ENCODE measurements around the gene DYNC1I1. TPM values are rescaled to one million over a fixed set of nuclear protein-coding genes. Genes with fewer than 3 reads are reported as not detected.

The DYNC1I1 gene
- total RNA-seq, 1 experiment from 2014 or later = 3.2 TPM

DNA sequence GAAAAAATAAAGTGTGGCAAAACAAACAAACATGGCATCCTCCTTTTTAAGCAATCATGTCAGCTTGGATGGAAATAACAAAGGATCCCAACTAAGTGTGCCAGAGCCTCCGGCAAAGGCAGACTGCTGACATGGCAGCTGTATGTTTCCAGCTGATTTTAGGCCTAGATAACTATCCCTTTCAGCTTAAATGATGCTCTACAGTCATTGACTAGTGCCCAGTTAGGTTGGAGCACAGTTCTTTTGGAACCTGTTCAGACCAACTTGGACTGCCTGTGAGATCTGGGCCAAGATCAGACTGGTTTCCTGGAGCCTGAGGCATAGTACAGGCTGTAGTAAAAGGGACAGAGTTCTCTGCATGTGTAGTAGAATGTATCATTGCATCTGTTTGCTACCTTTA lies 128.7 kb downstream of the DYNC1I1 start:
- Histone ChIP-seq H3K4me2 (ENCODE audit: insufficient read depth, insufficient read length, low read length) (no peak overlapping the region), H2BK20ac (ENCODE audit: low read depth, low read length, poor library complexity, severe bottlenecking) (no peak overlapping the region), H3K27ac (ENCODE audit: insufficient read length, low read depth, low read length) (no peak overlapping the region), H4K8ac (replicated peaks; ENCODE audit: insufficient read length, low read depth, low read length) (no peak overlapping the region), H2AFZ (ENCODE audit: low read length) (no peak overlapping the region), H4K20me1 (ENCODE audit: control insufficient read depth, insufficient read depth, insufficient read length) (no peaks in the 10 kb centered on the region), H4K91ac (ENCODE audit: insufficient read length, low read depth, low read length) (no peak overlapping the region), H3T11ph (ENCODE audit: low read length) (no peak overlapping the region), H3K79me2 (ENCODE audit: insufficient read depth, low read length) (no peaks in the 10 kb centered on the region), H2BK5ac (ENCODE audit: insufficient read length, low read length) (no peak overlapping the region), H3K56ac (ENCODE audit: insufficient read length, low read depth, low read length) (no peak overlapping the region), H3K9ac (ENCODE audit: extremely low read depth, insufficient read length, low read length) (no peak overlapping the region), H3K14ac (ENCODE audit: insufficient read depth, low read length) (no peak overlapping the region), H3K79me1 (ENCODE audit: insufficient read depth, low read depth, low read length, poor library complexity, severe bottlenecking) (no peaks in the 10 kb centered on the region), H2BK15ac (ENCODE audit: low read depth, low read length) (no peak overlapping the region), H3K4me1 (ENCODE audit: insufficient read depth, low read length) (no peaks in the 10 kb centered on the region; the same call in 1 of the 2 replicates), H3K4ac (ENCODE audit: low read depth, low read length) (no peak overlapping the region), H3K23me2 (ENCODE audit: insufficient read length, low read depth, low read length, poor library complexity, severe bottlenecking) (no peaks in the 10 kb centered on the region), H3K27me3 (ENCODE audit: insufficient read depth, low read length) (no peaks in the 10 kb centered on the region), H2BK12ac (ENCODE audit: insufficient read length, low read depth, low read length) (no peak overlapping the region), H3K18ac (ENCODE audit: insufficient read length, low read depth, low read length) (no peak overlapping the region), H4K5ac (ENCODE audit: insufficient read length, low read depth, low read length) (no peak overlapping the region), H3K9me3 (ENCODE audit: control insufficient read depth, low read depth, low read length) (no peaks in the 10 kb centered on the region), H2BK120ac (ENCODE audit: low read depth, low read length, poor library complexity, severe bottlenecking) (no peak overlapping the region), H3K23ac (ENCODE audit: insufficient read length, low read depth, low read length) (no peak overlapping the region), H2AK5ac (ENCODE audit: insufficient read length, low read length) (no peak overlapping the region)
- no CpG with 5 or more reads among the region's 1 CpG for WGBS (ENCODE audit: extremely low coverage, insufficient read length, low lambda C conversion rate)
- Mint-ChIP-seq H3K4me1 (peaks cover 12 to 13% of the 10 kb centered on the region in 2 experiments), H3K36me3 (ENCODE audit: insufficient read depth in 1 of 3, low read depth in 3 of 3) (no peaks in the 10 kb centered on the region), H3K4me3 (no peak overlapping the region), H3K9me3 (no peaks in the 10 kb centered on the region), H3K27ac (no peak overlapping the region), H3K27me3 (ENCODE audit: low read depth) (peaks cover 2% of the 10 kb centered on the region)
- DNase-seq = no peak
- TF ChIP-seq, protein P1, sequence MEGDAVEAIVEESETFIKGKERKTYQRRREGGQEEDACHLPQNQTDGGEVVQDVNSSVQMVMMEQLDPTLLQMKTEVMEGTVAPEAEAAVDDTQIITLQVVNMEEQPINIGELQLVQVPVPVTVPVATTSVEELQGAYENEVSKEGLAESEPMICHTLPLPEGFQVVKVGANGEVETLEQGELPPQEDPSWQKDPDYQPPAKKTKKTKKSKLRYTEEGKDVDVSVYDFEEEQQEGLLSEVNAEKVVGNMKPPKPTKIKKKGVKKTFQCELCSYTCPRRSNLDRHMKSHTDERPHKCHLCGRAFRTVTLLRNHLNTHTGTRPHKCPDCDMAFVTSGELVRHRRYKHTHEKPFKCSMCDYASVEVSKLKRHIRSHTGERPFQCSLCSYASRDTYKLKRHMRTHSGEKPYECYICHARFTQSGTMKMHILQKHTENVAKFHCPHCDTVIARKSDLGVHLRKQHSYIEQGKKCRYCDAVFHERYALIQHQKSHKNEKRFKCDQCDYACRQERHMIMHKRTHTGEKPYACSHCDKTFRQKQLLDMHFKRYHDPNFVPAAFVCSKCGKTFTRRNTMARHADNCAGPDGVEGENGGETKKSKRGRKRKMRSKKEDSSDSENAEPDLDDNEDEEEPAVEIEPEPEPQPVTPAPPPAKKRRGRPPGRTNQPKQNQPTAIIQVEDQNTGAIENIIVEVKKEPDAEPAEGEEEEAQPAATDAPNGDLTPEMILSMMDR (conservative IDR thresholded peaks at IDR 0.05) = no peak
